ENCODE results near the gene EOGT. TPM values are rescaled to one million over a fixed set of nuclear protein-coding genes. Genes with fewer than 3 reads are reported as not detected.

The EOGT gene
- total and polyA plus RNA-seq, 10 of the 15 experiments (the other 5 are each of a cell fraction or from before 2014, with no cell fraction given) = 3.5 to 16.5 (median 8.3) TPM

DNA sequence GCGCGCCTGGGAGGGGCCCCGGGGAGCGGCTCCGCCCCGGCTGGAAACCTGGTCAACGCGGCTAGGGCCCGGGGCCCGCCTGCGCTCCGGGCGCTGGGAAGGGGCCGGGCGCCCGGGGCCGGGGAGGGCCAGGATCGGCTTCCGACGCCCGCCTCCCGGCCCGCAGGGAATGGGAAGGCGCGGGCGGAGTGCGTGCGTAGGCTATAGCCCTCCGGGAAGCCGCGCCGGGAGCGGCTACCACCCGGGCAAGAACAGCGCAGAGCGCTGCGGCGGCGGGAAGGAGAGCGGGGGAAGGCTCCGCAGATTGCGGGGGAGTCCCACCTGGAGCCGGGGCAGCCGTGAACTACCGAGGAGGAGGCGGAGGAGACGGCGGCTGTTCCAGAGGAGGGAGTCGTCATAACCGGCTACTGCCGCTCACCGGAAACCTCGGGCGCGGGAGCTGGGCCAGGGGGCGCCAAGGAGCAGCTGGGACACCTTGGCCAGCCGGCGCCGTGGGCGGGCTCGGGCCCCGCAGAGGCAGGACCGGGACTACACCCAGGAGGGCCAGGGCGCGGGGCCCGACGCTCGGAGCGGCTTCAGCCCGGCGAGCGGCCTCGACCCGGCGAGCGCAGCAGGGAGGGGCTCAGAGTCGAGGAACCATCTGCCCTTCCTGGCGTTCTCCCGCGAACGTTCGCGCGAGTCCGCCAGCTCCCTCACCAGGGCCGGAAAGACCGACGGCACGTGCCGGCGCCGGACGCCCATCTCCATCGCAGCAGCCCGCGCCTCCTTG, at the start of gene EOGT (continued):
- TF ChIP-seq SIX5 (IDR thresholded peaks at IDR 0.05; ENCODE audit: low read depth, low read length, severe bottlenecking) = no peak
- TF ChIP-seq, protein P1, sequence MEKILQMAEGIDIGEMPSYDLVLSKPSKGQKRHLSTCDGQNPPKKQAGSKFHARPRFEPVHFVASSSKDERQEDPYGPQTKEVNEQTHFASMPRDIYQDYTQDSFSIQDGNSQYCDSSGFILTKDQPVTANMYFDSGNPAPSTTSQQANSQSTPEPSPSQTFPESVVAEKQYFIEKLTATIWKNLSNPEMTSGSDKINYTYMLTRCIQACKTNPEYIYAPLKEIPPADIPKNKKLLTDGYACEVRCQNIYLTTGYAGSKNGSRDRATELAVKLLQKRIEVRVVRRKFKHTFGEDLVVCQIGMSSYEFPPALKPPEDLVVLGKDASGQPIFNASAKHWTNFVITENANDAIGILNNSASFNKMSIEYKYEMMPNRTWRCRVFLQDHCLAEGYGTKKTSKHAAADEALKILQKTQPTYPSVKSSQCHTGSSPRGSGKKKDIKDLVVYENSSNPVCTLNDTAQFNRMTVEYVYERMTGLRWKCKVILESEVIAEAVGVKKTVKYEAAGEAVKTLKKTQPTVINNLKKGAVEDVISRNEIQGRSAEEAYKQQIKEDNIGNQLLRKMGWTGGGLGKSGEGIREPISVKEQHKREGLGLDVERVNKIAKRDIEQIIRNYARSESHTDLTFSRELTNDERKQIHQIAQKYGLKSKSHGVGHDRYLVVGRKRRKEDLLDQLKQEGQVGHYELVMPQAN (conservative IDR thresholded peaks at IDR 0.05) = peak; percentile 62; the same call in 1 of the 2 replicates
- no peak for TF ChIP-seq BCL11A (IDR thresholded peaks at IDR 0.05; ENCODE audit: low read depth, low read length)
- 0 out of 2 replicates have a peak, but pooled peaks have one; percentile 2 for TF ChIP-seq MEF2A (IDR thresholded peaks at IDR 0.05; ENCODE audit: insufficient read depth, low read depth, low read length)
- TF ChIP-seq, protein P2, sequence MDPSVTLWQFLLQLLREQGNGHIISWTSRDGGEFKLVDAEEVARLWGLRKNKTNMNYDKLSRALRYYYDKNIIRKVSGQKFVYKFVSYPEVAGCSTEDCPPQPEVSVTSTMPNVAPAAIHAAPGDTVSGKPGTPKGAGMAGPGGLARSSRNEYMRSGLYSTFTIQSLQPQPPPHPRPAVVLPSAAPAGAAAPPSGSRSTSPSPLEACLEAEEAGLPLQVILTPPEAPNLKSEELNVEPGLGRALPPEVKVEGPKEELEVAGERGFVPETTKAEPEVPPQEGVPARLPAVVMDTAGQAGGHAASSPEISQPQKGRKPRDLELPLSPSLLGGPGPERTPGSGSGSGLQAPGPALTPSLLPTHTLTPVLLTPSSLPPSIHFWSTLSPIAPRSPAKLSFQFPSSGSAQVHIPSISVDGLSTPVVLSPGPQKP (IDR thresholded peaks at IDR 0.05; ENCODE audit: low read depth, low read length) = peak; percentile 60; the same call in 1 of the 2 replicates
- no peak for TF ChIP-seq POU2F2 (IDR thresholded peaks at IDR 0.05; ENCODE audit: borderline replicate concordance, low read depth, low read length)
- no peak for TF ChIP-seq WRNIP1 (IDR thresholded peaks at IDR 0.05; ENCODE audit: borderline replicate concordance, low read depth, low read length)
- peak; percentile 36; the same call in 1 of the 2 replicates for TF ChIP-seq RUNX3 (IDR thresholded peaks at IDR 0.05; ENCODE audit: low read length)
- TF ChIP-seq HDAC6 (IDR thresholded peaks at IDR 0.05; ENCODE audit: unreplicated experiment) = no peak
- TF ChIP-seq PML (IDR thresholded peaks at IDR 0.05; ENCODE audit: low read length) = 0 out of 2 replicates have a peak, but pooled peaks have one; percentile 33
- peak; percentile 81 for TF ChIP-seq TCF3 (IDR thresholded peaks at IDR 0.05; ENCODE audit: borderline replicate concordance, insufficient read depth, low read depth, low read length)
- TF ChIP-seq, protein P3, sequence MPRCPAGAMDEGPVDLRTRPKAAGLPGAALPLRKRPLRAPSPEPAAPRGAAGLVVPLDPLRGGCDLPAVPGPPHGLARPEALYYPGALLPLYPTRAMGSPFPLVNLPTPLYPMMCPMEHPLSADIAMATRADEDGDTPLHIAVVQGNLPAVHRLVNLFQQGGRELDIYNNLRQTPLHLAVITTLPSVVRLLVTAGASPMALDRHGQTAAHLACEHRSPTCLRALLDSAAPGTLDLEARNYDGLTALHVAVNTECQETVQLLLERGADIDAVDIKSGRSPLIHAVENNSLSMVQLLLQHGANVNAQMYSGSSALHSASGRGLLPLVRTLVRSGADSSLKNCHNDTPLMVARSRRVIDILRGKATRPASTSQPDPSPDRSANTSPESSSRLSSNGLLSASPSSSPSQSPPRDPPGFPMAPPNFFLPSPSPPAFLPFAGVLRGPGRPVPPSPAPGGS (IDR thresholded peaks at IDR 0.05; ENCODE audit: borderline replicate concordance, insufficient read depth, low read depth, low read length, poor library complexity, severe bottlenecking) = peak; percentile 82
- no peak for TF ChIP-seq SPI1 (IDR thresholded peaks at IDR 0.05; ENCODE audit: borderline replicate concordance, insufficient read depth, low read depth, low read length)
- TF ChIP-seq NFYB (IDR thresholded peaks at IDR 0.05; ENCODE audit: insufficient read depth, low read depth, low read length) = no peak
- no peak for TF ChIP-seq HDAC2 (IDR thresholded peaks at IDR 0.05)
- TF ChIP-seq, protein P4, sequence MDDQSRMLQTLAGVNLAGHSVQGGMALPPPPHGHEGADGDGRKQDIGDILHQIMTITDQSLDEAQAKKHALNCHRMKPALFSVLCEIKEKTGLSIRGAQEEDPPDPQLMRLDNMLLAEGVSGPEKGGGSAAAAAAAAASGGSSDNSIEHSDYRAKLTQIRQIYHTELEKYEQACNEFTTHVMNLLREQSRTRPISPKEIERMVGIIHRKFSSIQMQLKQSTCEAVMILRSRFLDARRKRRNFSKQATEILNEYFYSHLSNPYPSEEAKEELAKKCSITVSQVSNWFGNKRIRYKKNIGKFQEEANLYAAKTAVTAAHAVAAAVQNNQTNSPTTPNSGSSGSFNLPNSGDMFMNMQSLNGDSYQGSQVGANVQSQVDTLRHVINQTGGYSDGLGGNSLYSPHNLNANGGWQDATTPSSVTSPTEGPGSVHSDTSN (IDR thresholded peaks at IDR 0.05; ENCODE audit: insufficient replicate concordance, low read depth, low read length) = no peak
- TF ChIP-seq NBN (IDR thresholded peaks at IDR 0.05) = no peak
- TF ChIP-seq SMAD5 (IDR thresholded peaks at IDR 0.05; ENCODE audit: low read depth) = no peak
- TF ChIP-seq EZH2 (IDR thresholded peaks at IDR 0.05; ENCODE audit: borderline replicate concordance, control insufficient read depth, low read depth, low read length) = no peak
- TF ChIP-seq NR2C2 (IDR thresholded peaks at IDR 0.05; ENCODE audit: borderline replicate concordance, control insufficient read depth, insufficient read length, low read depth) = no peak
- no peak for TF ChIP-seq ZZZ3 (IDR thresholded peaks at IDR 0.05; ENCODE audit: control insufficient read depth, insufficient read length, low read depth)
- TF ChIP-seq PAX5 (IDR thresholded peaks at IDR 0.05; ENCODE audit: borderline replicate concordance, low read depth, low read length) = no peak
- TF ChIP-seq ZNF384 (IDR thresholded peaks at IDR 0.05; ENCODE audit: borderline replicate concordance, low read depth, low read length) = no peak
- TF ChIP-seq PAX8 (IDR thresholded peaks at IDR 0.05) = no peak
- TF ChIP-seq EED (IDR thresholded peaks at IDR 0.05; ENCODE audit: low read depth) = peak; percentile 79

Measured in GM12878 (cell line).